A204.1 (cell line): ENCODE results near the gene ROBO1.
"Not testable (repeated sequence)": the region's sequence is repeated elsewhere in the genome, so short reads cannot be mapped to it uniquely, and the experiment has no call there.

ENCODE experiments used
- FAIRE-seq: peaks from 2 replicates; lab custom pipeline; 2012; peaks lifted over from hg19 to GRCh38; lab: Jason Lieb, UNC

ROBO1 gene

DNA sequence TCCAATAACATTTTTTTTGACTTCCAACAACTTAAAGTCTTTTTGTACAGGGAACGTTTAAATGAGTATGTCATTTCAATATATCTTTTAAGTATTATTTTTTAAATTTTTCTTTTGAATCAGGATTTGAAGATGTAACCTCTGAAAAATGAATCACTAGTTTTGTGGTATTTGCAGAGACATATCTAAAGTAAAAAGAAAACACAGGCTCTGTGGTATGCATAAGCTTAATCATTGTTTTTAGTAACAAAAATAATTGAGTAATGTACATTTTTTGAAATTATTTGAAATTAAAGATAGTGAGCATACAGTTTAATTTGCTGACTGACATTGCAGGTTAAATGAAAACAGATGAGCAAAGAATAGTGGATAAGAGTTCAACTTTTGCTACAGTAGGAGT lies 531.3 kb downstream of the ROBO1 start:
- FAIRE-seq = no peak

GRCh38 chr3:79233431-79234060 lies 534.3 kb downstream of the ROBO1 start:
- no peak for FAIRE-seq

GRCh38 chr3:79230266-79230665 lies 537.5 kb downstream of the ROBO1 start:
- no peak for FAIRE-seq

DNA sequence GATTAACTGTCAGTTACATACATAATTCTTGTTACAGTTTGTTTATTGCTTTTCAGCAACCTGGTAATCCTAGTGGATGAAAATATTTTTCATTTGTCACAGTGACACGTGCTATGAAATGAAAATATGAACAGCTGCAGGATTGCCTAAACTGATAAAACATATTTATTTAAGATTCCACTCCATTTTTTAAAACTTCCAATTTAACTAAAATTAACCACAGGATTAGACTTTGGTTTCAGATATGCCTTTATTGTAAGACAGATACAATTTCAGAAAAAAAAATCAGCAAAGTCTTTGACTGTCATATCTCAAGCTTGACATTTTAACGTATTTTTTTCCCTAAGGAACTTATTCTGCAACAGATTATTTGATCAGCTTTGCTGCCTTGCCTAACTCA lies 550.7 kb downstream of the ROBO1 start:
- FAIRE-seq = no peak

GRCh38 chr3:79215286-79215685 lies 552.5 kb downstream of the ROBO1 start:
- FAIRE-seq = no peak

DNA sequence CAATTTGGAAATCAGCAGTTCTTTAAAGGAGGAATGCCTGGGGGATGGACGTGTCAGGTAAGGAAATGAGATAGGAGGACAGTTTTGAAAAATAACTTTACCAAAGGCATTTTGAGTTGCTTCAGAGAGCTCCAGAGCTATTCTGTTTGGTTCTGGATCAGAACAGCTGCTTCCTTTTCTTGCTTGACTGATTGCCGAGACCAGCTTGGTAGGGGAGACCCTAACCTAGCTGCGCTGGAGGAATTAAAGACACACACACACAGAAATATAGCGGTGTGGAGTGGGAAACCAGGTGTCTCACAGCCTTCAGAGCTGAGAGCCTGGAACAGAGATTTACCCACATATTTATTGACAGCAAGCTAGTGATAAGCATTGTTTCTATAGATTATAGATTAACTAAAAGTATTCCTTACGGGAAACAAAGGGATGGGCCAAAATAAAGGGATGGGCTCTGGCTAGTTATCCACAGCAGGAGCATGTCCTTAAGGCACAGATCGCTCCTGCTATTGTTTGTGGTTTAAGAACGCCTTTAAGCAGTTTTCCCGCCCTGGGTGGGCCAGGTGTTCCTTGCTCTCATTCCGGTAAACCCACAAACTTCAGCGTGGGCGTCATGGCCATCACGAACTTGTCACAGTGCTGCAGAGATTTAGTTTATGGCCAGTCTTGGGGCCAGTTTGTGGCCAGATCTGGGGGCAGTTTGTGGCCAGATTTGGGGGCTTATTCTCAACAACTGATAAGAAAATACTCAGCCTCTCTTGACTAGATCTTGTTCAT lies 556.0 kb downstream of the ROBO1 start:
- no peak for FAIRE-seq

GRCh38 chr3:79204351-79204750 lies 563.4 kb downstream of the ROBO1 start:
- no peak for FAIRE-seq

DNA sequence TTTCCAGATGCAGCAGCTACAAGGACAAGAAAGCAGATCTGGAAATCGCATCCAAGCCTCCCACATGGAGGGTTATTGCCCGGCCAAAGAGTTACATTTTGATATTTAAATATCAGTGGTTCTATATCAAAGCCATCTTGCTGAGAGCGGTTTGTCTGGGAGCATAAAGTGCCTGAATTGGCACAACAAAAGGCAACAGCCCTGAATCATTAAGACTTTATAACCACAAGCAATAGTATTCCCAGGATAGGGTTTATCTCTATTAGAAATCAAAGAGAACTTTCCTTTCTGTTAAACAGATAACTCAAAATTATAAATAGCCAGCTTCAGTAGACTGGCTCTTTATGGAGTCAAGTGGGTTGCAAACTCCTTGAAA lies 564.7 kb downstream of the ROBO1 start:
- no peak for FAIRE-seq

DNA sequence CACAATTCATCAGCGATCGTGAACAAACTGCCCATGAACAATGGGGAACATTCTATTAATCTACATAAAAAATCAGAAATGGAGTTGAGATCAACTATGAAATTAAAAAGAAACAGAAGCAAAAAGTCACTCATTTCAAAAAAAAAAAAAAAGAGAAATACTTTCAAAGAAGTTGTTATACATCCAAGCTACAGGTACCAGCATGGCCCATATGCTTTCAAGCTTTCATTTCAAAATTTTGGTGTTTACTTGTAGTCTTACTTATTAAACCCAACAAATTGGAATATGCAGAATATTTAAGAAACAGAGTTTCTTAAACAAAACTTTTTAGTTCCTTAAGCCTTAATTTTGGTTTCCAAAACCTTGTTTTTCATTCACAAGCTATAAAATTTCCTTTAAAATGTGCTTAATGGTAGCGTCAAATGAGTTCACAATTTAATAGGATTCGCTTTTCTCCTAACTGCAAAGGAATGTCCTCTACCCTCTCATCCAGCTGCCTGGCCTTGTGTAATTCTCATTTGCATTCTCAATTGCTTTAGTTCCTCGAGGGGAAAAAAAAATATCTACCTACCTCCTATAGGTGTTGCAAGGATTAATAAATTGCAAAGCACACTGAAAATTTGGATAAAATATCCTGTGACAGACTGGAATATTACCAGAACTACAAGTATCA lies 565.2 kb downstream of the ROBO1 start:
- FAIRE-seq = no peak

- FAIRE-seq = peak; percentile 9
Measured at GRCh38 chr3:79200456-79200855, 567.3 kb downstream of the ROBO1 start.

DNA sequence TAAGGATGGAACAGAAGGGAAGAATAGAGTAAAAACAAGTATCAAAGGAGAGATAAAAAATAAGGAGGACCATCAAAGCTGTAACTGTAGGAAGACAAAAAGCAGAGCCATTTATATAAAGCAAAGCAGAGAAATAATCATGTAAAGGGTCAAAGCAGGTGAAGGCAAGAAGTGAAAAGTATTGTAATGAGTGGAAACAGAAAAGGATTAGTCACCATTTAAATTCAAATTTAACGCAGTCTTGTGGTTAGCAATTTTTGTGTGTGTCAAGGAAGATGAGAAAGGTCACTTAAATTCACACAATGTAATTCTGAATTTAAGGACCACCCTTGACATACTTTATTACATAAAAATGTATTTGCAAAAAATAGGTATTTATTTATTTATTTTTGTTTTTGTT lies 567.8 kb downstream of the ROBO1 start:
- no peak for FAIRE-seq

DNA sequence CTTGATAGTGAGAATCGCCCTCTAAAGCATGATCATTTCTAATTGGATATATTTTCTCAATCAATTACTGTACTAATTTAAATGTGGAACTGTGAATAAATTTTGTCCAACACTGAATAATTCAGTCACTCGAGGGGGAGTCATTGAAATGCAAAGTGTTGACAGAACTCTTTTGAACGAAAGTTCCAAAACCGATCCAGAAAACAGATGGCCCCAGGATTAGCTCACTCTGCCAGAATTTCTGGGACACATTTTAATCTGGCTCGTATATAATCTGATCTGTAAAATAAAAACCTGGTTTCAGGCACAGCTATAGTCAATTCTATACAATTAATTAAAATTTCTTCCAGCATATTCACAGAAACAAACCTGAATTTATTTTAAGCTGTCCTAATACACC lies 580.4 kb downstream of the ROBO1 start:
- FAIRE-seq = no peak

DNA sequence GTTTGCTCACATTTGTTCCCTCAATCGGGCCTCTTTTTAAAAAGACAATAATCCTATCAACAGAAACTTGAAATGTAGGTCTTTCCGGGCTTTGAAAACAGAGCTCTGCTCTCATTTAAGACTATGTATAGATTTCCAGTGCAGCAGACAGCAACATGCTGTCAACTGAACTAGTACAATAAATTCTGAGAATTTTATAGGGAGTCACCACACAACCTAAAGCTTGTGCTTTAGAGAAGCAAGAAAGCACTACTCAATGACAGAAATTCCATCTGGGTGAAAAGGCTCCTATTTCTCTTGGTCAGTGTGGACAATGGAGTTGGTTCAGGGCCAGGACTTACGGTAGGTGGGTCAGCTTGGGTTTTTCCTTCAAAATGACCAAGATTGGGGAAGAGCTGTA lies 583.5 kb downstream of the ROBO1 start:
- FAIRE-seq = no peak

DNA sequence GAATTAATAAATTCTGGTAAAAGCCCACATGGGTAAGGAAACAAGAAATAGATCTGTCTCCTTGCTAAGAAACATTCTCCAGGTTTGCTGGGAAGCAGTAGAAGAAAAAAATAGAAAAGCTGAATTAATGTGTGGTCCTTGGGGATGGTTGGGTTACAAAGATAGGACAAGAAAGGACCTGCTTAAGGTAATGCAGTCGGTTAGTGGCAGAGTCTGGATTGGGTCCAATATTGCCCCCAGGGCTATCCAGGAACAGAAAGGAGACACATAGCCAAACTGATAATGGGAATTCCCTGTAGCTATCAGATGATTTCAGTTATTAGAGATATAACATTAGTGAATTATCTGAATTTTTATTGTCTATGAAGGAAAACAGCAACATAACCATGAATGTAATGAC lies 584.3 kb downstream of the ROBO1 start:
- no peak for FAIRE-seq

DNA sequence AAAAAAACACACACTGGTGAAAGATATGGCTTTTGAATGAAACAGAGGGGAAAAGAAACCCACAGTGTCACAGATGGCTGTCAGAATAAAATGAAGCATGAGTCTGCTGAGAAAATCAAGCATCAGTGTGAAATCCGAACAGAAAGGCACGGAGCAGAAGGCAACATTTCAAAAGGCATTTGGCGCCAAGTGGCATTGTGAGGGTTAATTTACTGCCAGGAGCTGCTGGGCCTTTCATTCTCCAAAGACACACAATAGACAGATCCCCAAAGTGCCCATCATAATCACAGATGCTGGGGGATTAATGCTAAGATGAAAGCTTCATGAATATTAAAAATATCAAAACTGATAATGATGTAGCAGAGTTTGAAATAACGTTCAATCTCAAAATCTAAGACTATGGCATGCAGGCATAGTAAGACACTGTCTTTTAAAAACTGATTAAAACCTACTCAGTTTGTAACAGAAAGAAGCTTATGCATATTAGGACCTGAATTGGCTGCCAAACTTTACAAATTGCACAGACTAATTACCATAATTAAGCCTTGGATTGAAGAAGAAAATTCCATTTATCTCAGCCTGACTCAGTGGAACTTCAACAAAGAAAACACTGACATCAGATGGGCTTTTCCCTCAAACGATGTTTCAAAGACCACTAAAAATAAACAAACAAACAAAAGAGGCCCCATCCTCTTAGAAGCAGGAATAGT lies 589.2 kb downstream of the ROBO1 start:
- no peak for FAIRE-seq

DNA sequence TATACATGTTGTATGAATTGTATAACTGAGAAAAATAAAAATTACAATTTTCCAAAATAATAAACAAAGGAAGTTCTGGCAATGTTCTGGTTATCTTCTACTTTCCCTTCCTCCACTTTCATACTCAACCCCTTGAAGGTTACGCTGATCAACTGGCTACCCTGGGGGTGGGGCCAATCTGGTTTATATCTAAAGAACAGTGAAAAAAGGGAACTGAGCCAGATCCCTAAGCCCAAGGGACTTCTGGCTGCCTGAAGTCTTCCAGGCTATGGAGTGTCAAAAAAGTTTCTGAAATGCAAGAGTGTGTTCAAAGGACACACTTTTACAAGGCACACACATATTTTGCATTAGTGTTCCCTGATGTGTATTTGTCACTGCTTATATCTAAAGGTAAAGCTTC lies 591.9 kb downstream of the ROBO1 start:
- no peak for FAIRE-seq

- not testable (repeated sequence) for FAIRE-seq
Measured at GRCh38 chr3:79173259-79173658, 594.5 kb downstream of the ROBO1 start.

DNA sequence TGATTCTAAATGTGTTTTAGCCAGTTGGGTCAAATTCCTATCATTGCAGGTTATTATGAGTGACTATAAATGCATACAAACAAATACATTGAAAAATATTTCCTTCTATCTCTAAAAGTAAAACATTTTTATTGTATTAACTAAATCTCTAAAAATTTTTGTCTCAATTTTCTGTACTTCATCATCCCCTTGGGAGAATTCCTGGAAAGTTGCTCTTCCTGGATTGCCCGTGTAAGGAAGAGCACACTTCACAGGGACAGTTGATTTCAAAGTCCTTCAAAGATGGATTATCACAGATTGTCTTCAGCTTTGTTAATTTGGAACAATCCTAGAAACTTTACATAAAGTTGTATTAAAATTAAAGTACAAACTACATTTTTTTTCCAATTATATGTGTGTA lies 595.6 kb downstream of the ROBO1 start:
- no peak for FAIRE-seq

DNA sequence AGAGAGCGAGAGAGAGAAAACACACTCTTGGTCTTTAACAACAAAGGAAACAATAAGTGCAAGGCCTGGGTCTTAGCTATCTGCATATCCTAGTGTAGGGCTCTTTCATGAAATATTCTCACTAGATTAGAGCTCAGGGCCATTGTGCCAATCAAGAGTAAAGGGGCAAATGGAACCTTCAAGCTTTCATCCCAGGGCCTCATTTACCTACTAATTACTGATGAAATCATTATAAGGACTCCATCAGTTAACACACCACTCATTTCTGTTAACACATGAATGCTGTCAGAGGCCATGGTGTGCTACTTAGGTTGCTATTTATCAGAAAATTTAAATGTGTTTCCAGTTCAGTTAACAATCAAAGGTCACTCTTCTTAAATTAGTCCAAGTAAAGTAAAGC lies 597.8 kb downstream of the ROBO1 start:
- no peak for FAIRE-seq

DNA sequence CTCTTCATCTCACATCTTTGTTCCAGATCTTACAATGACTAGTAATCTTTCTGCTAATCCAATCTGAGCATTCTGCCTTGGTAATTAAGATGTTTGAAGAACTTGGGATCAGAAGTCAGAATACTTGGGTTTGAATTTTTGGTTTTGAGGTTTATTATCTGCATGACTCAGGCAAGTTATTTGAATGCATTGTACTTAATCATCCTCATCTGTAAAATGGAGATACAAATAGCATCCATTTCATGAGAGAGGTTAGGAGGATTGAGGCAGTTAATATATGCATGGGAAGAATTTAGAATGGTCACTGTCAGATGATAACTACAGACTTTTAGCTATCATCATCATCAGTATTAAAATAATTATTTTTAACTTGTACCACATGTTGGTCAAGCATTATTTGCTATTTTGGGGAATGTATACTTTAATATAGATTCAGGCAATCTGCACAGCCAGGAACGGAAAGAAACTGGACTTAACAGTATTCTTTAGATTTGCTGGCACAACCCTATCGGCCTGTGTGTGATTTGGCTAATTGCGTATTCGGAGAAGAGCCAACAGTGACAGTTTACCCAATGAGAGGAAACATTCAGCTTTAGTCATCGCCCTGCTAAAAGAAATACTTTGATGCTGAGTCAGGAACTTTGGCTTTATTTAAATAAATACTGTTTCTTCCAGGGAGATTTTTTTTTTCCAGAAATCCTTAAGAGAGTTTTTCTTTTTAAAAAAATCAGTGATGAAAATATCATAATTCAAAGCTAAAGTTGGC lies 600.0 kb downstream of the ROBO1 start:
- FAIRE-seq = no peak

GRCh38 chr3:79162653-79163052 lies 605.1 kb downstream of the ROBO1 start:
- no peak for FAIRE-seq

DNA sequence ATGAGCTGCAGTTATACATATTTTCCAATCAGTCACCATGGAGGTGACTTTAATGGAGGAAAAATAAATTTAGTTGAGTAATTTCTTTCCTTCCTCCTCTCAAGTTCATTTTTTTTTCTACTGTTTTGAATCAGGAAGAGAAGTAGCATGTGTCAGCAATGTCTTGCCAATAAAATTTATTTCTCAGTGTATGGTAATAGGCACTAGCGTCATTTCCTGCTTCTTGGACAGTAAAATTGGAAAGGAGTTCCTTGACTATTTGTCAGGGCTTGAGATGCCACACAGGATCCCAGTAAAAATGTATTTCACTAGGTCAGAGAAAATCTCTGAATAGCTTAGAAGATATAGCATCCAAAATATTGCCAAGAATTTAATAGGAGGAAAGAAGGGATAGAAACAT lies 605.9 kb downstream of the ROBO1 start:
- FAIRE-seq = no peak
